Ureter (tissue), 1 donor: Measurements from ENCODE around the gene GTF2I. TPM values are rescaled to one million over a fixed set of nuclear protein-coding genes. Genes with fewer than 3 reads are reported as not detected.
"Not testable (repeated sequence)": the region's sequence is repeated elsewhere in the genome, so short reads cannot be mapped to it uniquely, and the experiment has no call there.

Experiments used
- DNase-seq: peaks from one replicate; pipeline ENCODE4 v3.0.0-alpha.2; 2020; ENCODE audit warnings: low spot score
- total RNA-seq: library from RNA; stranded (reverse); gene quantifications from one replicate; pipeline ENCODE4 v1.2.4, GENCODE V29; 2023
- donor health status: DM: yes; HTN: yes; CAD: no.

Gene GTF2I
- total RNA-seq, 1 donor from 2014 or later, result 277 TPM

DNA sequence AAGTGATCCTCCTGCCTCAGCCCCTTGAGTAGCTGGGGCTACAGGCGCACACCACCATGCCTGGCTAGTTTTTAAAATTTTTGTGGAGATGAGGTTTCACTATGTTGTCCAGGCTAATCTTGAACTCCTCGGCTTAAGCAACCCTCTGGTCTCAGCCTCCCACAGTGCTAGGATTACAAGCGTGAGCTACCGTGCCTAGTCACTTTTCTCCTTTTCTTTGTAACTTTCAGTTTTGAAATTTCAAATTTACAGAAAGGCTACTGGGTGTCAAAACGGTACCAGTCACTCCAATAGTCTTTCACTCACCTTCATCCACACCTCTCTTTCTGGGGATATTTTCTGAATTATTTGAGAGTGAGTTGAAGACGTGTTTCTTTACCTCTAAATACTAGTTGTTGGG lies 117.6 kb downstream of the GTF2I start:
- not testable (repeated sequence) for DNase-seq

DNA sequence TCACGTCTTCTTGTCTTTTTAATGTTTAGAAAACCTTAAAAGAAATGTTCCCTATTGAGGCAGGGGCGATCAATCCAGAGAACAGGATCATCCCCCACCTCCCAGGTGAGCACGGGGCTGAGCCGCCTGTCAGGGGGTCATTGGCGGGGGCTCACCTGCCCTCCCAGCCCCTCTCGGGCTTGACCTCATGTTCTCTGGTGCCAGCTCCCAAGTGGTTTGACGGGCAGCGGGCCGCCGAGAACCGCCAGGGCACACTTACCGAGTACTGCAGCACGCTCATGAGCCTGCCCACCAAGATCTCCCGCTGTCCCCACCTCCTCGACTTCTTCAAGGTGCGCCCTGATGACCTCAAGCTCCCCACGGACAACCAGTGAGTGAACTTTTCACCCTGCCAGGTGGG lies 121.5 kb downstream of the GTF2I start:
- not testable (repeated sequence) for DNase-seq

DNA sequence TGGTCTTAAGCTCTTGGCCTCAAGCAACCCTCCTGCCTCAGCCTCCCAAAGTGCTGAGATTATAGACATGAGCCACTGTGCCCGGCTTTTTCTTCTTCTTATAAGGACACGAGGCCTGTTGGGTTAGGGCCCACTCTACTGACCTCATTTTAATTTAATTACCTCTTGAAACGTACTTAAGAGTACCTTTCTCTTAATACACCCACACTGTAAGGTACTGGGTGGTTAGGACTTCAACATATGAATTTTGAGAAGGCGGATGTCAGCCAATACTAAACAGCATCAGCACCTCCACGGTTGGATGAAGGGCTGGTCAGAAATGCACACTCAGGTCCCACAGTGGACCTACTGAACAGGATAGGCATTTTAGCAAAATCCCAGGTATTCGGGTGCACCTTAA lies 124.2 kb downstream of the GTF2I start:
- DNase-seq, result not testable (repeated sequence)

DNA sequence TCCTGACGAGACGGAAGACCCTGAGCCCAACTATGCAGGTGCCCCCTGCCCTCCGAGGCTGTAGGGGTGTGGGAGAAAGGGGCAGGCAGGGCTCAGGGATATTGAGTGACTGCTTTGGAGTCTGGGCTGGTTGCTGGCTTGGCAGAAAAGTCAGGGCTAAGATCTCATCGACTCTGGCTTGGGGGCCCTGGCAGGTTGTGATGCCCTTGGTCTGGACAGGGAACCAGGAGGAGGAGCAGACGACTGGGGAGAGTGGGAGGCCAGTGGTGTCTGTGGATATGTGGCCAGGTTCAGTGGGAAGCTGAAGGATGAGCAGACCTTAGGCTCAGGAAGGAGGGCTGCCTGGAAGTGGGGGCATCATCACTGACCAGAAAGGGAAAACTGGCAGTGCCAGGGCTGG lies 126.1 kb downstream of the GTF2I start:
- not testable (repeated sequence) for DNase-seq

DNA sequence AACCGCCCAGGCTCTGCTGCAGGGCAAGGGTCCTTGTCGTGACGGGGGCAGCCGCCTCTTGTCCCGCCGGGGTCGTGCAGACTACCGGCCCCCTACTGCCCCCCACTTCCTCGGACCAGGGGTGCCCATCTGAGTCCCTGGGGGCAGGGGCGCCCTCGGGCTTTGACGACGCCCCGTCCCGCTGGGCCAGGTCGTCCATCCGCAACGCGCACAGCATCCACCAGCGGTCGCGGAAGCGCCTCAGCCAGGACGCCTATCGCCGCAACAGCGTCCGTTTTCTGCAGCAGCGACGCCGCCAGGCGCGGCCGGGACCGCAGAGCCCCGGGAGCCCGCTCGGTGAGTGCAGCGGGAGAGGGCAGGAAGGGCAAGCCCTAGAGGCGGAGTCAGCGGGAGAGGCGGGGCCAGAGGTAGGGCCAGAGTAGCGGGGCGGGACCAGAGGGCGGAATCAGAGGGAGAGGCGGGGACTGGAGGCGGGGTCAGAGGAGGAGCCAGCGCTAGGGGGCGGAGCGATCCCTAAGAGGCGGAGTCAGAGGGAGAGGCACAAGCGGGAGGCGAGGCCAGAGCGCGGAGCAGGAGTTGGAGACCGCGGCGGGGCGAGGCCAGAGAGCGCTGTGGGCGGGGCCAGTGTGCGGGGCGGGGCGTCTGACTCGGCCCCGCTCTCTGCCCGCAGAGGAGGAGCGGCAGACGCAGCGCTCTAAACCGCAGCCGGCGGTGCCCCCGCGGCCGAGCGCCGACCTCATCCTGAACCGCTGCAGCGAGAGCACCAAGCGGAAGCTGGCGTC lies 131.0 kb downstream of the GTF2I start:
- peak; percentile 97 for DNase-seq

DNA sequence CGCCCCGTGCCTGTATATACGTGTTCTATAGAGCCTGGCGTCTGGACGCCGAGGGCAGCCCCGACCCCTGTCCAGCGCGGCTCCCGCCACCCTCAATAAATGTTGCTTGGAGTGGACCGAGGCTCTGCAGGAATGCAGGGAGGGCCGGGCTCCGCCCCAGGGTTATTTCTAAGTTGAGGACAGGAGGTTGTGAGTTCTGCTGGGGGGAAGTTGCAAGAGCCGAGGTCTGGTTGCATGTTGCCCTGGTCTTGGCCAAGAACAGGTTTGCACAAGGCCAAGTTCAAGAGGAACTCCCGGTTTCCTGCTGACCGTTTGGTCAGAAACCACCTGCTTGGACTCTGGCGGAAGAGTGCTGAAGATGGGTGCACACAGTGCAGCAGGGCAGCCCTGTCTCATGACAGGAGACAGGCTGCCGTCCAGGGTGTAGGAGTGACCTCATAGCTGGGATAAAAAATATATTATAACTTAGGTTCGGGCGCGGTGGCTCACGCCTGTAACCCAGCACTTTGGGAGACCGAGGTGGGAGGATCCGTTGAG lies 131.8 kb downstream of the GTF2I start:
- DNase-seq, result not testable (repeated sequence)

DNA sequence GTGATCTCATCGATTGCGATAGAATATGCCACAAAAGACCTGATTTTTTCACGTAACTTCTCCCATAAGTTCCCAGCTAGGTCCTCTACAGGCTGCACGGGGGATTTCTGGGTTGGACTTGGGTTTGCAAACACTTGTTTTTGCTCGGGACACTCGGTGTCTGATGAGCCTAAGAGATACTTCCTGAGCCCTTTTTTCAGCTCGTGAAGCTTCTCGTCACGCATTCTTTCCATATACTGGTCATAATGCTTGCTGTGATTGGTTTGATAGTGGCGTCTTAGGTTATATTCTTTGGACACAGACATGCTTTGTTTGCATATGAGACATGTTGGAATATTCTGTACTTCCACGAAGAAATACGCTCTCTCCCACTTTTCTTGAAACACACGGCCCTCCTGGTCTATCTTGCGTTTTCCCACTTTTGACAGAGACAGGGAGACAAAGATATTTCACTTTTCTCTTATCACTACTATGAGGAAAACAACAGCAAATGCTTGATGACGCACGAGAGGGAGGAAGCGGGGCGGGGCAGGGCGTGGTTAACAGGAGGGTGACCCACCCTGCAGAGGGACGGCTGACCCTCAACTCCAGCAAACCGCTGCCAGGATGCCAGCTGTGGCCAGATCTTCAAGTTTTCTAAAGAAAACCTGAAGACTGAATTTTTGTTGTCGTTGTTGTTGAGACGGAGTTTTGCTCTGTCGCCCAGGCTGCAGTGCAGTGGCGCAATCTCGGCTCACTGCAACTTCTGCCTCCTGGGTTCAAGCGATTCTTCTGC lies 140.5 kb downstream of the GTF2I start:
- DNase-seq, result not testable (repeated sequence)

DNA sequence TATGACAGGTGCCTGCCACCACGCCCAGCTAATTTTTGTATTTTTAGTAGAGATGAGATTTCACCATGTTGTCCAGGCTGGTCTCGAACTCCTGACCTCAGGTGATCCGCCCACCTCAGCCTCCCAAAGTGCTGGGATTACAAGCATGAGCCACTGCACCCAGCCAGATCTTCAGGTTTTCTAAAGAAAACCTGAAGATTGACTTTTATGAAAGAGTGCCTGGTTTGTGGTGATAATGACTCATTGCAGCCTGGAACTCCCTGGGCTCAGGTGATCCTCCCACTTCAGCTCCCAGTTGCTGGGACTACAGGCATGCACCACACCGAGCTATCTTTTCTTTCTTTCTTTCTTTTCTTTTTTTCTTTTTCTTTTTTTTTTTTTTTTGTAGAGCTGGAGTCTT lies 141.1 kb downstream of the GTF2I start:
- DNase-seq, result not testable (repeated sequence)

Other genes starting within 250 kb of the GTF2I start
- gene GTF2IRD1, start 203.8 kb upstream of the GTF2I start, total RNA-seq, result 30.0 TPM
- gene NCF1, start 116.3 kb downstream of the GTF2I start, total RNA-seq, result 1.9 TPM
- 45.5 TPM for gene GTF2IRD2, start 193.9 kb downstream of the GTF2I start, total RNA-seq